ENCODE measurements around the gene TRAF1.
A peak's percentile ranks its signal among the peaks of the same experiment; 100 is the strongest.

Gene TRAF1

DNA sequence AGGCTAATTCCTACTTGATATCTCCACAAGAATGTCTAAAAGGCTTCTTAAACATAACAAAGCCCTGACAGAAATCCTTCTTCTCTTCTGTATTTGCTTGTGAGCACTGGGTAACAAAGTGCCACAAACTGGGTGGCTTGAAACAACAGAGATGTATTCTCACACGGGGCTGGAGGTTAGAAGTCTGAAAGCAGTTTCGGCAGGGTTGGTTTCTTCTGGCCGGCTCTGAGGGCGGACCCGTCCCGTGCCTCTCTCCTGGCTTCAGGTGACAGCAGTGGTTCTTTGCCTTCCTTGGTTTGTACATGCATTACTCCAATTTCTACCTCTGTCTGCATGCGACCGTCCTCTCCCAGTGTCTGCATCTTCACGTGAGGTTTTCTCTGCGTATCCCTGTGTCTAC lies 14.0 kb upstream of the TRAF1 start:
- DNase-seq: no peak

DNA sequence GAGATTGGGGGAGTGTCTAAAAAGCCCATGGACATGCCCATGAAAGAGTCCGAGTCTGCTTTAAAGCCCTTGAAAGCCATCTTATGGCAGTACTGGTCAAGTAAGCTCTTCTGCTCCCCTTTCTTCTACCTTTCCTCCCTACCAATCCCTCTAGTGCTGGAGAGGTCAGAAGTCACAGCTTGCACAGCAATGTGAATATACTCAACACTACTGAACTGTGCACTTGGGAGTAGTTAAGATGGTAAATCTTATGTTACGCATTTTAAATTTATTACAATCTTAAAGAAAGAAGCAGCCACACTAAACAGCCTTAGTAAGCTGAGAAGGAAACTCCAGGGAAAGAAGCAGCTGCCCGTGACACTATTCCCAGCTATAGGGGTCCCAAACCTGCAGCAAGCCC lies 12.3 kb upstream of the TRAF1 start:
- DNase-seq: no peak

DNA sequence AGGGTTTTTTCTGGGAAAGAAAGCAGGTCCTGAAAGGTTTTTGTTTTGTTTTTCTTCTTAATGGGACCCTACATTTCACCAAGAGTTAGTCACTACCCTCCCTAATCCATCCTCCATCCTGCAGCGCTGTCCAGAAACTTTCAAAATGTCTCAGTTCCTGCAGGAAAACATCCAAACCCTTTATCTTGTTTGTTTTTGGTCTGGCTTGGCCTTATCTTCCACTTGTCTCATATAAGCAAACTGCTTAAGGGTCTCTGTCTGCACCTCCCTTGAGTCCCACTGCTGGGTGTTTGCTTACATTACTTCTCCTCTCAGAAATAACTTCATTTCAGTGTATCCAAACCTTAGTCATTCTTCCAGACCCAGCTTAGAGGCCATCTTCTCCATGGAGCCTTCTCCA lies 11.0 kb upstream of the TRAF1 start:
- no peak for DNase-seq

DNA sequence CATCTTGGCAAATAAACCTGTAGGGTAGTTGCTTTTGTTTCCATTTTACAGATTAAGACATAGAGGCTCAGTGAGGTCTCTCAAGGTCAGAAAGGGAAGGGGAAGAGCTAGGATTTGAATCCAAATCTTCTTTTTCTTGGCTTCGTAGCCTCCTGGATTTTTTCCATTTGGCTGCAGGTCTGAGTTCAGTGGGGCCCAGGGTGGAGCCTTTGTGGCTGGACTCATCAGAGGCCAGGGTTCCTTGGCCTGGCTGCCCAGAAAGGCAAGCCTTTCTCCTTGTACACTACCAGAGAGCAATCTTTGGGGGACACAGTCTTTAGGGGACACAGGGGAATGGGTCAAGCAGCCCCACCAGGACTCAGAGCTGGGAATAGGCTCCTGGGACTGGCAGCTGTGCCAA lies 10.5 kb upstream of the TRAF1 start:
- DNase-seq: no peak

DNA sequence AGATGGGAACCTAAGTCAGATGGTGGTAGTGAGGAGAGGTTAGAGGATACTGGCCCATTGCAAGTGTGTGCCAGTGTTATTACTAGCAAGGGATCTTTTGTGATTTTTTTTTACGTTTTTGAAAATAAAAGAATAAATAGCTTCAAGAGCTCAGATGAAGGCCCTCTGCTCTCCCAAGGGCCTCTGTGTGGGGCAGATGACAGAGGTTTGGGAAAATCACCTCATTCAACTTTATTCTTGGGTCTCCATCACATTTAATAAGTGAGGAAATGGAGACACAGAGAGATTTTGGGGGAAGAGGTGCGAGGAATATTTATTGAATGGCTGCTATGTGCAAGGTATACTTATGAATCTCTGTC lies 10.1 kb upstream of the TRAF1 start:
- no peak for DNase-seq

DNA sequence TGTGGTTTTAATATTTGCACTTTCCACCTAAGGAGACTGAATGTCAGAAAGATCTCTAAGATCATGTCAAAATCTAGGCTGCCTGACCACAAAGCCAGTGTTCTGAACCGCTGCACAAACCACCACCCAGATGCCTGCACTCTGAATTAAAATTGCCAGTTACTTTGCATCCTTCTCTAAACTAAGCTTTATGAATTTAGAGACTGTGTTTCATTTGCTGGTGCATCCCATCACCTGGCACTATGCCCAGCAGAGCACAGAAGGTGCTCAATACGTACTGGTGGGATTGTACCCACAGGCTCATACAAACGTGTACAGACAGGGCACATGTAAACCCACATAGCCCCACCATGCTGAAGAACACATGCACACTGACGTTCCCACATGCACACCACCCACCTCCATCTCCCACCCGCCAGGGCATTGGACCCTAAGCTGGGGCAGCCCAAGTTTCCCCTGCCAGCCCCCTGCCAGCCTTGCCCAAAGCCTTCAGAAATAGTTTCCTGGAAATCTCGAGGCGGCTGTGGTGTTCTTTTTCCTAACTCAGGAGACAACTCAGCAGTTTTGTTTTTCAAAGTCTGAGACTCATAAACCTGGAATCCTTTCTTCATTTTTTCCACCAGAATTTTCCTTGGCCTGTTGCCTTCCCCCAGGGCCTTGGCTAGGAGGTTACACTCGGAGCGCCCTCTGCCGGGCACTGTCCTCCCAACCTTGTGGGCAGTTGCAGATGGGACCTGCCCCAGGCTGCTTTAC lies 9.6 kb upstream of the TRAF1 start:
- peak; percentile 51 for DNase-seq

DNA sequence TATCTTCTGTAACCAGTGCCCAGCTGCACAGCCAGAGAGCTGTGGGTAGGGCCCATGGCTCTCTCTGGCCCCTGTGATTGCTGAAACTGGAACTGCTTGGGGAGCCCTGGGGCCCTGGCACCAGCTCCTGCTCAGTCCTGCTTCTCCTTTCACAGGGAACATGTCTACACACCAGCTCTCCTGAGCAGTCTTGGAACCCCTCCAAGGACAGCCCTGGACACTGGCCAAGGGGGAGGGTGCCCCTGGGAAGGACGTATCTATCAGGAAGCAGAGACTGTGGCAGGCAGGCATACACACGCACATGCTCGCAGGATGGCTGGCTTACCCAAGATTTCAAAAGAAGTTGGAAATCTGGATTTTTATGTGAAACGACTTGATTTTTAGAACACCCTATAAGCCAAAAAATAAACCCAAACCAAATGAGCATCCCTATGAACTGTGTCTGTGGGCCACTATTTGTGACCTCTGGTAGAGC lies 8.8 kb upstream of the TRAF1 start:
- peak; percentile 2 for DNase-seq

DNA sequence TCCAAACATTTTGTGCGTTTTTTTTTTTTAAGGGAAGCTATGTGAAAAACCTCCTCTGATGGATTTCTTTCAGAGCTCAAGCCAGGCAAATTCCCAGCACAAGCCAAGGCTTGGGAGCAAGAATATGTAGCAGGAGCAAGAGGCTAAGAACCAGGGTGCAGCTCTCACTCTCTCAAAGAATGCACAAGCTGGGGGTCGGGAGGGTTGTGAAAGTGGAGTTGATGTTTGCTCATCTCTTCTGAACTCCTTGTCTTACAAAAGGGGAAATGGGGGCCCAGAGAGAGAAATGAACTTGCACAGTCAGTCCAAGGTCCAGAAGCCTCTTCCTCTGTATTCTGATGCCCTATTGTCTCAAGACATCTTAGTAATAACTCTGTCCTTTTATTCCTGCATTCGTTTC lies 7.7 kb upstream of the TRAF1 start:
- no peak for DNase-seq

DNA sequence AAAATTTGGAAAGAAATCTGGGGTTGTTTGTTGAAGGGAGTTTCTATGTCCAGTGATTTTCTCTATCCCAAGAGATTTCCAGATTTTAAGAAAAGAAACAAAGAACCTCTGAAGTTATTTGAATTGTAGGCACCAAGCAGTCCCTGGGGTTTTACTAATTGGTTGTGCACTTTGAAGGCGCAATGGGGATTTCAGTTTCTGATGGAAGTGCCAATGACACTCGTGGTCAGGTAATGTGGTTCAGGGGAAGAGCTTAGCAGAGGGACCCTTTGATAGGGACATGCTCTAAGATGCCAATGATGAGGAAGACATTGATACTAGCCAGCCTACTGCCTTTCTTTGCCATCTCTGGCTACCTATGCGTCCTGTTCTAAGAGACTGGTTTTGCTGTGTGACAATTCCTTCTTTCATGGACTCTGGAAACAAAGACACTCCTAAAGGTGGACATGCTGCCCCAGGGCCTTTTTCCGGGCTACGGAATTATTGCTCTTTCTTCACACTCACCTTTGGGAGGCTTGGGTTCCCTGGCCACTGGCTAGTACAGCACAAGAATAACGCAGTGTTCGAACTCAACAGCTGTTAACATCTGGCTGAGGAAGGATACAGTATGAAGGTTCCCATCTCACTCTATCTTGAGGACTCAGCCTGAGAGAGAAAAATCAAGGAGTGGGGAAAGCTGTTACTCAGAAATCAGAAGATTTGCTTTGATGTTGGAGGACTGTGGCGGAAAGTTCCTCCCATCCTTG lies 6.9 kb upstream of the TRAF1 start:
- DNase-seq: no peak

DNA sequence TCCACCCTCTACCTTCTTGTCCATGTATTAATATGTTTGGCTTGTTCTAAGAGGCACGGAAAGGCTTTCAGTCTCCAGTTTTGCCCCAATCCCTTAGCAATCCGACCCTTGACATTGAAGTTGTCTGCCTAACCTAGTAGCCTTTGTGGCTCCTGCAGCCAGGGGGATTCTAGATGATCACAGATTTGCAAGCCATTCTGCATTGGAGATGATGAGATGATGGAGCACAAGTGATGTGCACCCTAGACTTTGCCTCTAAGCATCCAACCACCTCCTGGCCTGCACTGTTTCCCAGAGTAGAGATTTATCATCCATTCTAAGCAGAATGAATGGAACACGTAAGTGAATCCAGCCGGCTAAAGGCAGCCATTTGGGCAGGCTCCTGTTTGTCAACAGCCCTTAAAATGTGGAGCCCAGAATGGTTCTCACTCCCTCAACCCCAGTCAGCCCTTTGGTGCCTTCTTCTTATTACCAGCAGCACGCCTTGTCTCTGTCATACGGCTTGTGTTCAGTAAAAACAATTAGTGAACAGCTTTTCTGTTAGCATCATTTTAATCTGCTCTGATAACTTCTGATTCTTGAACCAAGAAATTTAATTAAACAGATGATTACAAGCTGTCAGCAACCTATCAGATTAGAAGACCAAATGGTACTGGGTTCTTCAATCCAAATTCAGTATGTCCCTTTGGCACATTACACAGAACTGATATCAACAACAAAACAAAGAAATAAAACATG lies 5.7 kb upstream of the TRAF1 start:
- DNase-seq: no peak

DNA sequence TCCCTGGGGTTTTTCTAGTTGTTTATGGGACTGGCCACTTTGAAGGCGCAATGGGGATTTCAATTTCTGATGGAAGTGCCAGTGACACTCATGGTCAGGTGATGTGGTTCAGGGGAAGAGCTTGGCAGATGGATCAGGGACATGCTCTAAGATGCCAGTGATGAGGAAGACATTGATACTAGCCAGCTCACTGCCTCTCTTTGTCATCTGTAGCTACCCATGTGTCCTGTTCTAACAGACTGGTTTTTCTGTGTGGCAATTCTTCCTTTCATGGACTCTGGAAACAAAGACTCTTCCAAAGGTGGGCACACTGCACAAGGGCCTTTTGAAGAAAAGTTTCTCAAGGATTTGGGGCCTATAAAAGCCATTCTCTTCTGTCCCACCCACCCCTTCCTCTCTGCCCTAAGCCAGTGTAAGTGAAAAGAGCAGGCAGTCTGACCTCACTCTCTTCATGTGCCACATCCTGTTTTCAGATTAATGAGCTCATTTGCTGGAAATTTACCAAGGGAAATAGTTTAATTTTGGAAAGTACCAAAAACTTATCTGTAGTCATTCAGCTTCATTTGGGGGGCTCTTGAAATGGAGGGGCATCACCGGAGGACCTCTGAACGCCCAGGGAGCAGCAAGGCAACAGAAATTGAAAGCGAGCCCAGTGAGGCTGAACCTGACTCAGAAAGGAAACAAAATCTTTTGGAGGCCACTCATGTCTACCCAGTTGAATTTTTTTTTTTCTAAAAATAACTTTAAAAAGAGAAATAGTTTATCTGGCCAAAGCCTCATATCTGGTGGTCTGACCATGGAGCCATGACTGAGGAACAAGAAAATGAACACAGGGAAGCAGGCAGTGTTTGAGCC lies 4.9 kb upstream of the TRAF1 start:
- no peak for DNase-seq

DNA sequence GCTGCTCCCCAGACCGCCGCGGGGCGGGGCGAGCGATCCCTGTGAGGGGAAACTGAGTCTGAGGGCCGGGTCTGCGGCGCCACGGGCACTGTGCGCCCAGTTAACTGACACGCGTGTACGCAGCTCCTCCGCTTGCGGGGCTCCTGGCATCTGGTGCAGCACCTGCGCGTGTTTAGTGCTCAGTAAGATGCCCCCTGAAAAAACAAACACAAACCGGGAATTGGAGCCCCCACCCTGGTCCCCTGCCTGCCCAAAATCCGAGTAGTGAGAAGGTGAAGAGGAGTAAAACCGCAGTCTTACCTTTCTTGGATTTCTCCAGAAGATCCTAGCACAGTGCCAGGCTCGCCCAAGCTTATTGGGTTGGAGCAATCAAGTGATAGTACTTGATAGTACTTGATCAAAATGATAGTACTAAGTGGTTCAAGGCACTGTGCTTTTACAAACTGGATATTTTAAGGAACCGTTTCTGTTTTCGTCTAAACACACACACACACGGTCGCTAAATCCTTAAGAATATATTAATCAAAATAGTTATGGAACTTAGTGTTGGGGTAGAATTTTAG lies 2.7 kb upstream of the TRAF1 start:
- no peak for DNase-seq

DNA sequence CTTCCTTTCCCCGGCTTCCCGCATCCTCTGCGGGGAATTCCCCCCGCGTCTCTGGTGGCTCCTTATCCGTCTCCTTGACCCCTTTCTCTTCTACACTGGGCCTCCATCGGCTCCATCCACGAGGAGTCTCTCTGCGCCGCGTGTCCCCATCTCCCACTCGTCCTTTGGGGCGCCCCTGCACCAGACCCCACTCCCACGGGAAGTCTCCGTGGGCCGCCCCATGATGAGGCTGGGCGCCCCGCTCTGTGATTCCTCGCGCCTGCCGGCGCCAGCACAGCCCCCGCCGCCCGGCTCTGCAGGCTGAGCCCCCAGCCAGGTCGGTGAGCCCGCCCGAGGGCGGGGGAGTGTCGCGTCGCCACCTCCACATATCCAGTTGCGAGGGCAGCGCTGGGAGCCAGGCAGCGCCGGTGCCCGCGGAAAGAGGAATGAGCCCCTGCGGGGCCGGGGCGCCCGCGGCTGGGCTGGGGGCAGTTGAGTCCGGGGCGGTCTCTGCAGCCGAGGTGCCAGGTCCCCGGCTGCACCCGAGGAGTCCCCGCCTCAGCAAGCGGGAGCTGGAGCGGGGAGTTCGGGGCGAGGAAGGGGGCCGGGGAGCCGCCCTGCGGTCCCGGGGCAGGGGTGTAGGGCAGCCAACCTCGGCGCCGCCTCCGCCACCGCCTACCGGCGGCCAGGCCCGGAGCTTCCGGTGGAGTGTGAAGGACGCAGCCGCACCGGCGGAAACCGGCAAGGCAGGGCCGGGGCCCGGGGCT lies 2.1 kb upstream of the TRAF1 start:
- DNase-seq: no peak

DNA sequence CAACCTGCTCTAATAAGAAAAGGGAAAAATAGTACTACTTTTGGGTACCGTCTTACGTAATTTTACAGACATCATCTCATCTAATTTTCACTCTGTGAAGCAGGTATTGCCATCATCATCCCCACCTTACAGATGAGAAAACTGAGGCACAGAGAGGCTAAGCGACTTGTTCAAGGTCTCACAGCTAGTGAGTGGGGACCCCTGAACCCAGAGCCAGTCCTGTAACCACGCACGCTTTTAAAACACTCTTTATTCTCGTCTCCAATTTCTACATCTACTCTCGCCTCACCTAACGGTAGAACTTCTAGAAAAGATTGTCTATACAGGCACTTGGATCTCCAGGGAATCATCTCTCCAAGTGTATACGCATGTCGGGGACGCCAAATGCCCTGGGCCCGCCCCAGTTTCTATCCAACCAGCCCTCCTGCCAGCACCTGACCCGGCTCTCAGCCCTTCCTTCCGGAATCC lies 1.5 kb upstream of the TRAF1 start:
- DNase-seq: no peak

DNA sequence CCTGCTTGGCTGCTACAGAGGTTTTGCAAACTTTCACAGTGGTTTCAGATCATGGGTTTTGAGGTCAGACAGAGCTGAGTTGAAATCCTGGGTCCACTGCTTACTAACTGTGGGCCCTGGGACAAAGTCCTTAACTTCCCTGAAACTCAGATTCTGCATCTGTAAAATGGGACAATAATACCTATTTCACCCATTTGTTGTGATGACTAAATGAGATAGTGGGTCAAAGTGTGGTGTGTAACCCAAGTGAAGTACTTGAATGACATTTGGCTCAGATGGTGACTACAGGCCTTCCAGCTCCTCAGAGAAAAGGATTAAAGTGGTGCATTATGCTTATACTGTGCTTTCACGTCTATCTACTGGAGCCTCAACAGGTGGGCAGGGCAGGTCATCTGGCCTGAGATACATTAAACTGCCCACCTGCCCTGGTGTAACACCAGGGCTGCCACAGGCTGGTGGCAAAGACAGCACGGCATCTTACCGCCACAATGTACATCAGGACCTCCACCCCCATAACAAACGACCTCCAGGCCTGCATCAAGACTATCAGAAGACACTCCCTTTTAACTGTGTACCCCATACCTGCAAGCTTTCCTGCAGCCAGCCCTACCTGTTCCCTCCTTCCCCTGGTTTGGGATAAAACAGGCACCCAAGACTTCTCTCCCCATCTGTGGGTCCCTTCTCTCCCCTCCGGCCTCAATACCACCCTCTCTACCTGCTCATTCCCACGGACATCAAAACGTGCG lies 846 bp upstream of the TRAF1 start:
- DNase-seq: no peak

DNA sequence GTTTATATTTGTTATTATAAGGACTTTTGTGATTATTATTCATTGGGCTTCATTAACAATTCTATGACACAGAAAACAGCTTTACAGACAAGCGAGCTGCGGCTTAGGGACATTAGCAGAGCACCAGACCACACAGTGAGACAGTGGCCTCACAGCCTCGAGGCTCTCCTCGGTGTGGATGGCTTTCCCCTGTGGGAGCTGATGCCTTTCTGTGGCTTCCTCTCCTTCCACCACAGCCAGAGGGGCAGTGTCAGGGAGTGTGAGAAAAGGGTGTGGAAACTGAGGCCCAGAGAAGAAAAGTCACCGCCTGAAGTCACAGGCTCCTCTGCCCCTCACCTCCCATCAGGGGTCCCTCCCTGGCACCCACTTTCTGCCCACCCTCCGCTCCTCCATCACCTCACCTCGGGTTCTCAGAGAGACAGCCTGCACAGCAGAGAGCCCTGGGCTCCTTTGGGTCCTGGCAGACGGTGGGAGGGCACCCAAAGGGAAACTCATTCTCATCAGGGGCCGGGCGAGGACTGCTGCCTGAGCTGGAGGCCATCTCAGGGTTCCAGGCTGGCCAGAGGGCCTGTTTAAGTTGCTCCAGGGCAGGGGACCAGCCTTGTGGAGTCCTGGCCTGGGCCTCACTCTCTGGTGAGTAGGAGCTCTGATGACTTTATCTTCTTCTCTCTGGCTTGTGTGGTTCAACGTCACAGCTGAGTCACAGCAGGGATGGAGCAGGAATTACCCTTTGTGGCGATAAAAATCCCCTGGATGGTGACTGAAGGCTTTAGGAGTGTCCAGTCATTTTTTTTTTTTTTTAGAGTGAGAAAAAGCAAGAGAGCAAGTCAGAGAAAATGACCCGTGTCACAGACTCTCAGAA lies 830 bp downstream of the TRAF1 start:
- DNase-seq: no peak

DNA sequence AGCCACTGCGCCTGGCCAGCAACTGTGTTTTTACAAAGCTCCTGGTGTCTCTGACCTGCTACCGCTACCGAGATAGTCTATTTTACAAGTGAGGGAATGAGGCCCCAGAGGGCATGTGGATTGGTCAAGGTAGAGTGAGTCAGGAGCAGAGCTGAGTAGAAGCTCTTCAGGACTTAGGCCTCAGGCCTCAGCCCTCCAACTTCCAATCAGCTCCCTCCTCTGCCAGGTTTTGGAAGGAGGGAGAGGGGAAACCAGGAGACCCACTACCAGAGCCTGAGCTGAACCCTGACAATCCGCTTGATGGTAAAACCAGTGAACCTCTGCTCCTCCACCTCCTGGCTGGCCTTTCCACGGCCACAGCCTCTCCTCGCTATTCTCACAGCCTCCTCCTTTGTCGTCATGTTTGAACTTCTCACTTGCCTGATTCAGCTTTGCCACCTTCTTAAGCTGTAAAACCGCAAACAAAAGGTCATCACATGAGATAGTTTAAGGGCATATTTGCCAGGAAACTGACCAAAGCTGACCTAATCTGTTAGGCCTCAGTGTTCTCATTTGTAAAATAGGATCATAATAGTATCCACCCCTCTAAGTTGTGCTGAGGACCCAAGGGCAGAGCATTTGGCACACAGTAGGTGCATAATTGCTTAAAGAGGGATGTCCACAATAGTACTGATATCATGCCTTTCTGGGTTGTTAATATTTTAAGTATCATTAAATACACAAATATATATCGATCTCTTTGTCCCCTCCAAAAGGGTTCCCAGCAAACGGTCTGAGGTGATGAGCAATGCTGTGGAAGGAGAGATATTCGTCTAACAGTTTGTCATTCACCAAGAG lies 1.7 kb downstream of the TRAF1 start:
- no peak for DNase-seq

DNA sequence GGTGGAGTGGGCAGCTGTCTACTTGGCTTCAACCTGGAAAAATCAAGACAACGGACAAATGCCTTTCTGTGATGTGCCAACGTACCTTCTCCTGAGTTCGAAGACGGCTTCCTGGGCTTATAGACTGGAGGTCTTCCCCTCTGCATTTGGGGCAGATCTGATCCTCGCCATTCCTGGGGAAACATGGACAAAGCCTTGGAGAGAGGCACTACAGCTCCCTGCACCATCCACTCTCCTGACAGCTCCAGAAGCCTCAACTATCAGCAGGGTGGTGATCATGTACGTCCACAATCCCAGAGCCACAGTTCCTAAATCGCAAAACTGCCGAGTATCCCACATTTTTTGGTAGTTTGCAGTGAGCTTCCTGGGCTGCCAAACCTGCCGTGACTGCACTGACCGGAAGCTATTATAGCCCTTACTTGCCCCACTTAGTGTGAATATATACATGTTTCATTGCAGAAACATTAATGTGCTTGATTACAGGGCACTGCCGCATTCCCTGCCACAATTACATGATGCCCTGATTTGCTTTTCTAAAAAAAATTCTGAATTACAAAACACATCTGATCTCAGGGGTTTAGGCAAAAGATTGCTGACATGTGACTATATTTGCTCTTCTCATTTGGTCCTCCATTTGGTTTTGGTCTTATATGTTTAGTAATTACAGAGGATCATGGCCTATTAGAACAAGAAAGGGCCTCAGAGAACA lies 2.8 kb downstream of the TRAF1 start:
- no peak for DNase-seq

Measured in NCI-H524 treated with DMSO at 0.1 percent for 48 hours (cell line).